ENCODE data around the gene ADCYAP1.
"Not testable (repeated sequence)": the region's sequence is repeated elsewhere in the genome, so short reads cannot be mapped to it uniquely, and the experiment has no call there.

ADCYAP1 gene

GRCh38 chr18:904218-905090 is at the start of gene ADCYAP1:
Gene ADCYAP1 (plus strand): TSS chr18:904871. CDS start chr18:905387, 516 bp downstream.
- in situ Hi-C loops (cut with HindIII; ENCODE audit: low sequenced_read_pairs), result no loop called here
- H3K4me3 ChIP-seq (ENCODE audit: low read depth, low read length), result peak within 1 kb of the TSS; percentile 19
- peak; percentile 37 for TF ChIP-seq CTCF (IDR thresholded peaks at IDR 0.05; ENCODE audit: low read depth, low read length, missing control alignments)
- no peak for DNase-seq (ENCODE audit: low read depth)

- in situ Hi-C loops (cut with HindIII; ENCODE audit: low sequenced_read_pairs), result no loop called here
- H3K4me3 ChIP-seq (ENCODE audit: low read depth, low read length), result no peak overlapping the region
- TF ChIP-seq CTCF (IDR thresholded peaks at IDR 0.05; ENCODE audit: low read depth, low read length, missing control alignments), result no peak
- peak; percentile 48 for DNase-seq (ENCODE audit: low read depth)
Measured at GRCh38 chr18:857986-858385, 46.7 kb upstream of the ADCYAP1 start.

GRCh38 chr18:864872-865273 is 39.8 kb upstream of the ADCYAP1 start:
- peak; percentile 100 for TF ChIP-seq CTCF (IDR thresholded peaks at IDR 0.05; ENCODE audit: low read depth, low read length, missing control alignments)
- DNase-seq (ENCODE audit: low read depth), result peak; percentile 66
- no peak overlapping the region for H3K4me3 ChIP-seq (ENCODE audit: low read depth, low read length)
- in situ Hi-C loops (cut with HindIII; ENCODE audit: low sequenced_read_pairs), result no loop called here

- in situ Hi-C loops (cut with HindIII; ENCODE audit: low sequenced_read_pairs), result no loop called here
- no peak for TF ChIP-seq CTCF (IDR thresholded peaks at IDR 0.05; ENCODE audit: low read depth, low read length, missing control alignments)
Measured at GRCh38 chr18:867257-867656, 37.4 kb upstream of the ADCYAP1 start.

GRCh38 chr18:873426-873825 is 31.2 kb upstream of the ADCYAP1 start:
- not testable (repeated sequence) for H3K4me3 ChIP-seq (ENCODE audit: low read depth, low read length)

More at GRCh38 chr18:867257-867656, 37.4 kb upstream of the ADCYAP1 start:
- H3K4me3 ChIP-seq (ENCODE audit: low read depth, low read length), result no peak overlapping the region
- no peak for DNase-seq (ENCODE audit: low read depth)

GRCh38 chr18:875912-876311 is 28.8 kb upstream of the ADCYAP1 start:
- no peak overlapping the region for H3K4me3 ChIP-seq (ENCODE audit: low read depth, low read length)
- DNase-seq (ENCODE audit: low read depth), result no peak
- no peak for TF ChIP-seq CTCF (IDR thresholded peaks at IDR 0.05; ENCODE audit: low read depth, low read length, missing control alignments)
- in situ Hi-C loops (cut with HindIII; ENCODE audit: low sequenced_read_pairs), result no loop called here

More at GRCh38 chr18:873426-873825, 31.2 kb upstream of the ADCYAP1 start:
- DNase-seq (ENCODE audit: low read depth); in situ Hi-C loops (cut with HindIII; ENCODE audit: low sequenced_read_pairs): not testable (repeated sequence)

- no peak overlapping the region for H3K4me3 ChIP-seq (ENCODE audit: low read depth, low read length)
- DNase-seq (ENCODE audit: low read depth), result no peak
- in situ Hi-C loops (cut with HindIII; ENCODE audit: low sequenced_read_pairs), result no loop called here
- TF ChIP-seq CTCF (IDR thresholded peaks at IDR 0.05; ENCODE audit: low read depth, low read length, missing control alignments), result no peak
Measured at GRCh38 chr18:877238-877637, 27.4 kb upstream of the ADCYAP1 start.

Data from astrocyte of the cerebellum (primary cell).